Esophagus muscularis mucosa (tissue), 4 donors: Measurements from ENCODE around the gene KCNJ10. TPM values are rescaled to one million over a fixed set of nuclear protein-coding genes. Genes with fewer than 3 reads are reported as not detected.

Source experiments
- DNase-seq: peaks from one replicate; pipeline ENCODE4 v3.0.0-alpha.2; 2017; ENCODE audit errors: extremely low spot score
- H3K27ac ChIP-seq, 4 donors: fragments of 200-600 bp; sonication (generic); replicated peaks in 1 of 4; 1 replicate in 3 of 4; 2 replicates in 1 of 4; pipeline ENCODE4 v1.5.1; 2016 to 2019; ENCODE audit warnings: mild to moderate bottlenecking in 1 of 4
- H3K27me3 ChIP-seq, 4 donors: fragments of 200-600 bp; sonication (generic); one replicate each; pipeline versions ENCODE4 v1.5.1 to v1.6.0; 2016 to 2019
- H3K36me3 ChIP-seq, 4 donors: fragments of 200-600 bp; sonication (generic); one replicate each; pipeline ENCODE4 v1.5.1; 2016 to 2019
- H3K4me1 ChIP-seq, 4 donors: fragments of 200-600 bp; sonication (generic); one replicate each; pipeline ENCODE4 v1.5.1; 2016 to 2019
- H3K4me3 ChIP-seq, 4 donors: fragments of 200-600 bp; sonication (generic); 1 replicate in 2 of 4; 2 replicates in 2 of 4; pipeline ENCODE4 v1.5.1; 2016 to 2019; ENCODE audit warnings: mild to moderate bottlenecking in 4 of 4, moderate library complexity in 1 of 4
- H3K9me3 ChIP-seq, 4 donors: fragments of 200-600 bp; sonication (generic); 1 replicate in 3 of 4; 2 replicates in 1 of 4; pipeline ENCODE4 v1.5.1; 2016 to 2019
- EP300 ChIP-seq: sonication (generic); formaldehyde crosslinking; IDR thresholded peaks from one replicate; pipeline ENCODE4 v1.6.1; 2017; ENCODE audit warnings: antibody characterized with exemption
- POLR2A ChIP-seq: fragments of 450-650 bp; IDR thresholded peaks from one replicate; pipeline ENCODE4 v1.6.1; 2017; ENCODE audit warnings: antibody characterized with exemption, moderate library complexity, mild to moderate bottlenecking, low read depth
- POLR2AphosphoS5 ChIP-seq, 2 donors: sonication (generic); formaldehyde crosslinking; IDR thresholded peaks; one replicate each; pipeline ENCODE4 v1.6.1; 2017; ENCODE audit warnings: antibody characterized with exemption in 2 of 2
- WGBS: methylation state at CpG from one replicate; pipeline ENCODE4 v1.1.5; 2018; 5-methylcytosine and 5-hydroxymethylcytosine counted together
- intact Hi-C: fragments of 100-400 bp; cut with DNase I; formaldehyde crosslinking; loops from one replicate; pipeline ENCODE4 v1.15.1; 2023
- total RNA-seq, 4 donors: library from RNA; depleted of rRNA; stranded (reverse); fragments of >200 nt; gene quantifications; one replicate each; pipeline versions ENCODE4 v1.1.0 to v1.2.1, GENCODE V29; 2016
- TF ChIP-seq, protein P1 (sequence below), 3 experiments: fragments of 200-600 bp in 2 of 3; fragments of 450-650 bp in 1 of 3; sonication (generic) in 2 of 3; IDR thresholded peaks; one replicate each; pipeline ENCODE4 v1.5.1; 2017 to 2019; ENCODE audit warnings: antibody characterized with exemption in 3 of 3, mild to moderate bottlenecking in 2 of 3, moderate library complexity in 1 of 3

KCNJ10 gene
- total RNA-seq, 4 donors from 2014 or later = 0.06 TPM; not detected in 3

DNA sequence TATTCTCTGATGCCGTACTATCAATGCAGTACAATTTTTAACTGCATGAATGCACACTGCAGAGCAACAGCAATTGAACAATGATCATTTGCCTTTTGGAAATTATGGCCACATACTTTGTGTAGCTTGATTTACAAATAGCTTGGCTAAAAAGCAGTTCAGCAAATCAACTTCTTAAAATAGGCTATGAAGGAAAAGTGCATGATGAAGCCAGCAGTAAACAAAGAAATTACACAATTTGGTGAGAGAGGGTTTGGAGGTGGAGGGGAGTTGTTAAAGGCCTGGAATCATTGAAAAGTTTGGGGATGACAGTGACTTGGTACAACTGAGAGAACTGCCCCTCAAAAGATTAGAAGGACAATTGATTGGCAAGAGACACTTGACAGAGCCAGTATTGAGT is 44.6 kb downstream of the KCNJ10 start:
- TF ChIP-seq POLR2A (no peak), POLR2AphosphoS5 (IDR thresholded peaks at IDR 0.05) (no peak), EP300 (no peak)
- TF ChIP-seq, protein P1, sequence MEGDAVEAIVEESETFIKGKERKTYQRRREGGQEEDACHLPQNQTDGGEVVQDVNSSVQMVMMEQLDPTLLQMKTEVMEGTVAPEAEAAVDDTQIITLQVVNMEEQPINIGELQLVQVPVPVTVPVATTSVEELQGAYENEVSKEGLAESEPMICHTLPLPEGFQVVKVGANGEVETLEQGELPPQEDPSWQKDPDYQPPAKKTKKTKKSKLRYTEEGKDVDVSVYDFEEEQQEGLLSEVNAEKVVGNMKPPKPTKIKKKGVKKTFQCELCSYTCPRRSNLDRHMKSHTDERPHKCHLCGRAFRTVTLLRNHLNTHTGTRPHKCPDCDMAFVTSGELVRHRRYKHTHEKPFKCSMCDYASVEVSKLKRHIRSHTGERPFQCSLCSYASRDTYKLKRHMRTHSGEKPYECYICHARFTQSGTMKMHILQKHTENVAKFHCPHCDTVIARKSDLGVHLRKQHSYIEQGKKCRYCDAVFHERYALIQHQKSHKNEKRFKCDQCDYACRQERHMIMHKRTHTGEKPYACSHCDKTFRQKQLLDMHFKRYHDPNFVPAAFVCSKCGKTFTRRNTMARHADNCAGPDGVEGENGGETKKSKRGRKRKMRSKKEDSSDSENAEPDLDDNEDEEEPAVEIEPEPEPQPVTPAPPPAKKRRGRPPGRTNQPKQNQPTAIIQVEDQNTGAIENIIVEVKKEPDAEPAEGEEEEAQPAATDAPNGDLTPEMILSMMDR (IDR thresholded peaks at IDR 0.05) = no peak
- no peak overlapping the region for H3K27ac ChIP-seq
- no peaks in the 10 kb centered on the region for H3K27me3 ChIP-seq
- no peaks in the 10 kb centered on the region for H3K9me3 ChIP-seq
- no peaks in the 10 kb centered on the region for H3K36me3 ChIP-seq
- peaks cover 17 to 29% (median 24%) of the 10 kb centered on the region in 4 donors for H3K4me1 ChIP-seq
- 90% methylated on average over 1 of the region's 1 CpG for WGBS
- H3K4me3 ChIP-seq = no peak overlapping the region
- no peak for DNase-seq
- intact Hi-C loops = no loop called here

DNA sequence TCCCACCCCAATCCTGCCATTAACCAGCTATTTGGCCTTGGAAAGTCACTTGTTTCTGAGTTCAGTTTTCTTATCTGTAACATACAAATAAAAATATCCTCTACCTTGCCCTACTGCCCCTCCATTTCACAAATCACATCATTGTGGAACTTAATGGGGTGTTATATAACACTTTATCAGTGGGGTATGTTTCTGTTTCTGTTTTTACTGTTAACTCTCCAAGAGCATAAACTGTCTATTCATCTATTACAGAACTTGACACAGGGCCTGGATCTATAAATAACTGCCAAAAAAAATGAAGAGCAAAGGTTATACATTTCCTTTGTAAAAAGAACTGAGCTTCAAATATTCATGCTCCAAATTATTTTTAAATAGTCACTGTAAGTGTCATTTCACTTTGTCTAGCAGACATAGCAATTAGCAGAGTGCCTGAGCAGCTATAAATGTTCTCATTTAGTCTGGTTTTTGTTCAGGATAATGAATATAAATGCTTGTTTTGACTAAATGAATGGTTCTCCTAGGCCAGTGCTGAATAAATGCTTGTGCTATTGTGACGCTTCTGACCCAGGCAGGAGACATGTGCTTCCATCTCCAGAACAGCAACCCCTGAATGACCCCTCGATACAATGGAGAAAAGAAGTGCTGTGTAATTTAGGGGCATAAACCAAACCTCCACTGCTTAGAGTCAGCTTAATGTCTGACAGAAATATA is 45.6 kb downstream of the KCNJ10 start:
- Histone ChIP-seq H3K27me3 (no peaks in the 10 kb centered on the region), H3K27ac (no peak overlapping the region), H3K9me3 (no peaks in the 10 kb centered on the region), H3K4me1 (peaks cover 11 to 22% (median 17%) of the 10 kb centered on the region in 4 donors), H3K4me3 (no peak overlapping the region), H3K36me3 (no peaks in the 10 kb centered on the region)
- DNase-seq = no peak
- intact Hi-C loops = no loop called here
- 72% methylated on average over 2 of the region's 2 CpGs for WGBS
- TF ChIP-seq EP300 = no peak
- TF ChIP-seq, protein P1 (IDR thresholded peaks at IDR 0.05) = no peak
- no peak for TF ChIP-seq POLR2AphosphoS5 (IDR thresholded peaks at IDR 0.05)
- TF ChIP-seq POLR2A = no peak

DNA sequence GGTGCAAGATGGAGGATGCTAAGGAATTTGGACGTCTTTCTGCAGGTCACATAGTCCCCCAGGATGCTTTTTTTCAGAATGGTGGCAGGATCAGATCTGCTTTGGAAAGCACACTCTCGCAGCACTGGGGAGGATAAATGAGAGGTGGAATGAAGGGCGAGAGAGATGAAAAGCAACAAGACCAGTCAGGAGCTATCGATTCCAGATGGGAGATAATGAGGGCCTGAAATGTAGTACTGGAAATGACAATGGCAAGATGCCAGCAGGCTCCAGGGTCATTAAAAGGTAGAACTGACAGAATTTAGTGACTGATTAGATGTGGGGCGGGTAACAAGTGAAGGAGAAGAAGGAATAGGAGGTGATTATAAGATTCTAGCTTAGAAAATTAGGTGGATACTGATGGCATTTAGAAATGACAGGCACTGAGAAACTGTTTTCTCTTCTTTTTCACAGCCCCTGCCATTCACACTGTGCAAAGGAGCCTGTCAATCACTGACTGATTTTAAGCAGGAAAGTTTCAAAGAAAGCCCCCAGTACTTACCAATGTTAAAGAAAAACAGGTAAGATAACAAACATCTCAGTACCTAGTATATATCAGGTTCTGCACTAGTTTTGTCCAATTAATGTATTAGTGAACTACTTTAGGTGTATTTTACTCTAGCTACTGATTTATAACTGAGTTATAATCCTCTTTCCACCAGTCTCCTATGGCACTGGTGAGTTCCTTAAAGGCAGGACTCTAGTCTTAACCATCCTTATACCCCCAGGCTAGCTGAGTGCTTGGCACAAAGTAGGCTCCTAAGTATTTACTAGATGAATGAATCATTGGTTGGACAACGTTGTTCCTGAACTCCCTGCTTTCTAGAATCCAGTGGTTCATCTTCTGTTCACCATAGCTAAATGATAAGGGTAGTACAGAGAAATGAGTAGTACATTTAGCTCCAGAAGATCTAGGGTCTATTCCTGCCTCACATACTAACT is 47.3 kb downstream of the KCNJ10 start:
- Histone ChIP-seq H3K27ac (no peak overlapping the region), H3K36me3 (no peaks in the 10 kb centered on the region), H3K27me3 (no peaks in the 10 kb centered on the region), H3K4me3 (no peak overlapping the region), H3K9me3 (no peaks in the 10 kb centered on the region), H3K4me1 (peaks cover 6 to 21% (median 13%) of the 10 kb centered on the region in 4 donors)
- intact Hi-C loops = no loop called here
- no peak for DNase-seq
- TF ChIP-seq EP300 (no peak), POLR2A (no peak), POLR2AphosphoS5 (IDR thresholded peaks at IDR 0.05) (no peak)
- TF ChIP-seq, protein P1 (IDR thresholded peaks at IDR 0.05) = no peak
- 61% methylated on average over 6 of the region's 6 CpGs for WGBS

DNA sequence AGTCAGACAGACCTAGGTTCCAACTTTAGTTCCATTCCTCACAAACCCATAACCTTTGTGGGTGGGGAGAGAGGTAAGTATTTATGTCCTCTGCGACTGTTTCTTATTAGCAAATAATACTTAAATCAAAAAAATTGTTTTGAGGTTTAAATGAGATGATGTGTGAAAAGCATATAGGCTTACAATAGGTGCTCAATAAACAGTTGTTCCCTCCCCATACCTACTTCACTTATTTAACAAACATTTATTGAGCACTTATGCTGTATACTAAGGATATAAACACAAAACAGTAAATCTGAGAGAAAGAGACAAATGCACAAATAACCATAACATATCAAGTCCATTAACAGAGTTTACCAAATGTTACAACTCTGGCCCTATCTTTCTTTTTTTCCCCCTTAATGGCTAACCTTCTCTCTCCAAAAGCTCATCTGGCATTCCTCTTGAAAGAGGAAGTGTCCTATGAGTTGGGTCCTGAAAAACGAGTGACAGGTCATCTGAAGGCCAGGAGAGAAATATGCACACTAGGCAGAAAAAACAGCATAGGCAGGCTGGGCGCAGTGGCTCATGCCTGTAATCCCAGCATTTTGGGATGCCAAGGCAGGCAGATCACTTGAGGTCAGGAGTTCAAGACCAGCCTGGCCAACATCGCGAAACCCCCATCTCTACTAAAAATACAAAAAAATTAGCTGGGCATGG is 48.4 kb downstream of the KCNJ10 start:
- Histone ChIP-seq H3K27me3 (no peaks in the 10 kb centered on the region), H3K36me3 (no peaks in the 10 kb centered on the region), H3K4me3 (no peak overlapping the region), H3K4me1 (peaks cover 6 to 21% (median 13%) of the 10 kb centered on the region in 4 donors), H3K27ac (no peak overlapping the region), H3K9me3 (no peaks in the 10 kb centered on the region)
- TF ChIP-seq, protein P1 (IDR thresholded peaks at IDR 0.05) = no peak
- no peak for TF ChIP-seq POLR2AphosphoS5 (IDR thresholded peaks at IDR 0.05)
- no peak for TF ChIP-seq POLR2A
- no peak for TF ChIP-seq EP300
- DNase-seq = no peak
- WGBS = 76% methylated on average over 5 of the region's 5 CpGs
- intact Hi-C loops = no loop called here
